ENCODE measurements around the gene EIF1. TPM values are rescaled to one million over a fixed set of nuclear protein-coding genes. Genes with fewer than 3 reads are reported as not detected.
"Not testable (repeated sequence)": the region's sequence is repeated elsewhere in the genome, so short reads cannot be mapped to it uniquely, and the experiment has no call there.

The EIF1 gene
- 784 TPM for polyA plus RNA-seq (ENCODE audit: insufficient read length)

DNA sequence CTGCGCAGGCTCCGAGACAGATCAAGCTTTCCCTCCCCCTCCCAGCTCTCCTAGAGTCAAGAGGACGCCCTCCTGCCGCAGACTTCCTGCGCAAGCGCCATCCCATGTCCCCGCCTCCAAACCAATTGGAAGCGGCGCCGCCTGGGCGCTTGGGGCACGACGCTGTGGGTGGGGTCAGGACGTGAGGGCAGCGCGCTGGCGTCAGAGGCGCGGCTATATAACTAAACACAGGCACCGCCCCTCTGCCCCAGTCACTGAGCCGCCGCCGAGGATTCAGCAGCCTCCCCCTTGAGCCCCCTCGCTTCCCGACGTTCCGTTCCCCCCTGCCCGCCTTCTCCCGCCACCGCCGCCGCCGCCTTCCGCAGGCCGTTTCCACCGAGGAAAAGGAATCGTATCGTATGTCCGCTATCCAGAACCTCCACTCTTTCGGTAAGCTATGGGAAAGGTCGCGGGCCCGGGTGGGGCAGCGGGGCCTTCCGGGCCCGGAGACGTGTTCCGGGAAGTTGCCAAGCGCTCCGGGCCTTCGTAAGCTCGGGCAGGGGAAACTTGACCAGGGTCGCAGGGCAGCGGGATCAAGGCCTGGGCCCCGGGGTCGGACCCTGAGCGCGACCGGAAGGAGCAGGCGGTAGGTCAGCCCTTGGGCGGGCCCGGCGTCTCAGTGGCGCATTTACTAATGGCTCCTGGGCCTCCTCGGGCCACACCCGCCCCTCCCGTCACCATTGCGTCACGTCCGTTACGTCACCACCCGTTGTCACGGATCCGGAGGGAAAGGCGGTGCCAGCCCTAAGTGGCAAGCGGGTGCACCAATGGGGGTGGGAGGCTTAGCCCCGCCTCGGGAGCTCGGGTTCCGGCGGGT lies at the start of gene EIF1:
Gene EIF1, plus strand, starts transcription at position 245 of the 856 bp plus-strand sequence. Its CDS starts 154 bp downstream, at position 399.
- DNase-seq (ENCODE audit: low read depth), result peak; percentile 98

- no peak for DNase-seq (ENCODE audit: low read depth)
These were observed 49.7 kb upstream of the EIF1 start for GRCh38 chr17:41638941-41639340.

- no peak for DNase-seq (ENCODE audit: low read depth)
These were observed 48.9 kb upstream of the EIF1 start for GRCh38 chr17:41639492-41640473.

DNA sequence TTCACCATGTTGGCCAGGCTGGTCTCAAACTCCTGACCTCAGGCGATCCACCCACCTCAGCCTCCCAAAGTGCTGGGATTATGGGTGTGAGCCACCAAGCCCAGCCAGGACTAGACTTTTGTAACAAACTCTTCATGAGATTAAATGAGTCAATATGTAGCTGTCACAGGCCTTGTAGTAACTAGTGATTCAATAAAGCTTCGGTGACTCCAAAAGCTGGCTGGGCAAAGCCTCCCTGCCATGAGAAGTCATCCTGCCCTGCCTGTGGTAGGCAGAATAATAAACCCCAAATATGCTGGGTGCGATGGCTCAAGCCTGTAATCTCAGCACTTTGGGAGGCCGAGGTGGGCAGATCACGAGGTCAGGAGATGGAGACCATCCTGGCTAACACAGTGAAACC lies 48.1 kb upstream of the EIF1 start:
- DNase-seq (ENCODE audit: low read depth), result not testable (repeated sequence)

DNA sequence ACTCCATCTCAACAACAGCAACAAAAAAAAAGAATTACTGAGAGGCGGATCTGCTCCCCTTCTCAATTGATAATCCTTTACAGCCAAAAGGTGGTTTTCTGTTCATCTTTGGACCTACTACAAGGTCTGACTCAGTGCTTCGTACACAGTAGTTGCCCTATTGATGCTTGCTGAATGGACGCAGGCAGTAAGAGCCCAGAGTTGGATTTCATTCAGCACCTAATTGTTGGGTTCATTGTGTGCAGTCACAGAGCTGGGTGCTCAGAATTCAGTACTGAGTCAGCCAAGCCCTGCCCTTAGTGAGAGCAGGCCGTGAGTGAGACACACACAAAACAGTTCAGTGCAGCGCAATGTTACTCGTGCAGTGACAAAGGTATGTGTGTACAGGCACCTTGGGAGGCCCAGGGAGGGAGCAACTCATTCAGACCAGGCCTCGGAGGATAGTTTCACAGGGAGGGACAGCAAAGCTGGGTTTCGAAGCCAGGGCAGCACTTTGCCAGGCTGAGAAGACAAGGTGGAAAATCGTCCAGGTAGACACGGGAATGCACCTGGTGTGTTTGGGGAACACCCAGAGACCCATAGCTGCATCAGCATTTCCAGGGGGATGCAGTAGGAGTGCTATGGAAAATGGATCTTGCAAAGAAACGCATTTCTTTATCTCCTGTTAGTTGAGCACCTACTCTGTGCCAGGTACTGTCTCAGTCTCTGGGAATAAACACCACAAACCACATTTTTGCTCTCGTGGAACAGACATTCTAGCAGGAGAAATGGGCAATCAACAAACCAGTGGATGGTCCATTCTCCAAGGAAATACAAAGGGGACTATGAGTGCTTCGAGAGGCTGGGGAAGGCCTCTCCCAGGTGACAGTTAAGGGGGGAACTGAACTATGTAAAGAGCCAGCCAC lies 46.2 kb upstream of the EIF1 start:
- no peak for DNase-seq (ENCODE audit: low read depth)

- DNase-seq (ENCODE audit: low read depth), result no peak
These were observed 41.5 kb upstream of the EIF1 start for GRCh38 chr17:41647038-41647813.

DNA sequence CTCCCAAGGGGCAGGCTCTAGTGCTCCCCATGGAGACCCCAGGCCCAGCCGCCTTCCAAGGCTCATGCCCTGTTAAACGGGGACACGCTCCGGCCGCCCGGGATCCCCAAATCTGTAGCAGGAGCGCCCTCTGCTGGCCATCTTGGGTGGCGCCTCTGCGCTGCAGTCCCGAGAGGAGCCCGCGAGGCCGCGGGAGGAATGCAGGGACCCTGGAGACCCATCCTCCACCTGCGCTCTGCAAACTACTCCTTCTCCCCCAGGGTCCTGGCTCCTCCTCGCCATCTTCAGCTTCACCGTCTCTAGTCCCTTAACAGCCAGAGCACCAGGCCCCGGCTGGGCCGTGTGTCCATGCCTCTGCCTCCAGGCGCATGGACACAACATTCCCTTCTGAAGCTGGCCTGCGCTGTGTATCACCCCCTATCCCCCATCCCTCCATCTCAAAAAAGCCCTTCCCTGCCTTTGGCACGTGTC lies 40.7 kb upstream of the EIF1 start:
- DNase-seq (ENCODE audit: low read depth), result no peak

- DNase-seq (ENCODE audit: low read depth), result no peak
These were observed 40.1 kb upstream of the EIF1 start for GRCh38 chr17:41648411-41649195.

DNA sequence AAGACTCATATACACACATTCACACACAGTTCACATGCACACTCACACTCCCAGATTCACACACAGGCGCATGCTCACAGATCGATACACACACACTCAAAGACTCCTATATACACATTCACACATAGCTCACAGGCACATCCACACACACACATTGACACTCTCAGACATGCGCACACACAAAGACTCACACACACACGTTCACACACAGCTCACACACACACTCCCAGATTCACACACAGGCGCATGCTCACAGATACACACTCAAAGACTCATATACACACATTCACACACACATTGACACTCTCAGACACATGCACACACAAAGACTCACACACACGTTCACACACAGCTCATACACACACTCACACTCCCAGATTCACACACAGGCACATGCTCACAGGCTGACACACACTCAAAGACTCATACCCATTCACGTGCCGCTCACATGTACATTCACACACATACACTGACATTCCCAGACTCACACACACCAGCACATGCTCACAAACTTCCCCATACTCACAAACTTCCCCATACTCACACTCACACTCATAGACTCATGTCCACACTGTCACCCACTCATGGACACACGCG lies 38.7 kb upstream of the EIF1 start:
- no peak for DNase-seq (ENCODE audit: low read depth)

GRCh38 chr17:41650794-41651624 lies 37.7 kb upstream of the EIF1 start:
- DNase-seq (ENCODE audit: low read depth), result no peak

DNA sequence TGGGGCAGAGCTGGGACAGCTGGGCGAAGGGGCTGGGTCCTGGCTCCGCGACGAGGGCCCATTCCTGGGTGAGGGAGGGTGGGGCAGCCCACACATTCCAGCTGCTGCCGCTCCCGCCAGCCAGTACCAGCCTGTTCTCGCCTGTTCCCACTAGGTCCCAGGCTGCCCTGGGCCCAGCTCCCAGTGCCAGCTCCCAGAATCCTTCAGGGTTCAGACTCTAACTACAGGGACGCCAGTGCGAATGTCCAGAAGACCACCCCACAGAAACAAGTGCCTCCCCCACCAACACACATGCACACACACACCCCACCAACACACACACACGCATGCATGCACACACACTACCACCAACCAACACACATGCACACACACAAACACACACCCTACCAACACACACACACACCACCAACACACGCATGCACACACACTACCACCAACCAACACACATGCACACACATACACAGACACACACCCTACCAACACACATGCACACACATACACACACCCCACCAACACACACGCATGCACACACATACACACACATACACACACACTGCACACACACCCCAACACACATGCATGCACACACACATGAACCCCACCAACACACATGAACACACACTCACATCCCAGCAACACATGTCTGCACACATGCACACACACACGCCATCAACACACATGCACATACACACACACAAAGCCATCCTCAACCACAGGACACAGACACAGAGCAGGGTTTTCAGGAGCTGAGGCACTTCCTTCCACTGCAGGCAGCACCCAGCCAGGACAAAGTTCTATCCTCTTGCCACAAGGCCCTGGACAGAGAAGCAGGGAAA lies 36.8 kb upstream of the EIF1 start:
- no peak for DNase-seq (ENCODE audit: low read depth)

GRCh38 chr17:41652461-41652970 lies 36.2 kb upstream of the EIF1 start:
- DNase-seq (ENCODE audit: low read depth), result no peak

DNA sequence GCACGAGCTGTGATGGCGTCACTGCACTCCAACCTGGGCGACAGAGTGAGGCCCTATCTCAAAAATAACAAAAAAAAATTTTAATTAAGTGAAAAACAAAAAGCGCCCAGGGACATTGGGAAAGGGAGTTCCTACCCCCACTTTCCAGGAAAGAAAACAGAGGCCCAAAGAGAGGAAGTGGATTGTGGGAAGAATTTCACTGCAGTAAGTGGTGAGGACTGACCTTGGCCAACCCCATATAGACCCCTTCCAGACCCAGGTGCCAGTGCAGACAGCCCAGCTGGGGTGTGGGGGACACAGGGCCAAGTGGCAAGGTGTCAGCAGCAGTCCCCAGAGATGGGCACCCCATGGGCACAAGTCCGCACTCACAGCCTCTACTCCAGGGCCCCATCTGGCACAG lies 35.3 kb upstream of the EIF1 start:
- no peak for DNase-seq (ENCODE audit: low read depth)

GRCh38 chr17:41653892-41654677 lies 34.6 kb upstream of the EIF1 start:
- DNase-seq (ENCODE audit: low read depth), result no peak

- DNase-seq (ENCODE audit: low read depth), result no peak
These were observed 33.7 kb upstream of the EIF1 start for GRCh38 chr17:41654678-41655607.

Data from forelimb muscle (tissue), 1 donor.